GM21390 (cell line): ENCODE results near the gene TDO2.

Source experiments
- ATAC-seq: cut with Tn5 transposase; IDR thresholded peaks from one replicate; pipeline ENCODE4 v1.9.1; 2021; ENCODE audit not compliant: unreplicated experiment

The TDO2 gene

GRCh38 chr4:155952501-155952901 is 49.0 kb downstream of the TDO2 start:
- no peak for ATAC-seq

- peak; percentile 93 for ATAC-seq
Observed at GRCh38 chr4:155953151-155954117, 49.9 kb downstream of the TDO2 start, which contains the start of gene CTSO. TSS of gene CTSO (minus strand) at chr4:155953866. CDS start at chr4:155953847, 19 bp downstream.

GRCh38 chr4:155954118-155954685 is 50.7 kb downstream of the TDO2 start:
- no peak for ATAC-seq

- ATAC-seq = no peak
Observed at GRCh38 chr4:155954939-155955338, 51.4 kb downstream of the TDO2 start.

GRCh38 chr4:155956461-155956860 is 53.0 kb downstream of the TDO2 start:
- ATAC-seq = no peak

GRCh38 chr4:155959417-155959816 is 55.9 kb downstream of the TDO2 start:
- no peak for ATAC-seq

GRCh38 chr4:155960522-155960921 is 57.0 kb downstream of the TDO2 start:
- ATAC-seq = no peak

GRCh38 chr4:155961575-155961974 is 58.1 kb downstream of the TDO2 start:
- no peak for ATAC-seq

GRCh38 chr4:155962767-155963166 is 59.3 kb downstream of the TDO2 start:
- no peak for ATAC-seq

- ATAC-seq = no peak
Observed at GRCh38 chr4:155964016-155964891, 60.8 kb downstream of the TDO2 start.

- ATAC-seq = no peak
Observed at GRCh38 chr4:155966171-155966570, 62.7 kb downstream of the TDO2 start.

GRCh38 chr4:155966731-155967395 is 63.4 kb downstream of the TDO2 start:
- ATAC-seq = no peak
